Body of pancreas (tissue), 4 donors: ENCODE measurements around the gene ELF1. TPM values are rescaled to one million over a fixed set of nuclear protein-coding genes. Genes with fewer than 3 reads are reported as not detected.

Source experiments
- ATAC-seq: fragments of 150-250 bp; one replicate; pipeline ENCODE4 v1.9.1; 2016
- DNase-seq, 4 donors: peaks; one replicate each; pipeline ENCODE4 v3.0.0-alpha.2; 2019
- H3K27ac ChIP-seq, 4 donors: fragments of 200-600 bp; sonication (generic); 1 replicate in 3 of 4; 2 replicates in 1 of 4; pipeline versions ENCODE4 v1.5.1 to v1.6.1; 2016 to 2019; ENCODE audit warnings: mild to moderate bottlenecking in 1 of 4, mixed read lengths in 1 of 4, moderate library complexity in 1 of 4
- H3K27me3 ChIP-seq, 2 donors: fragments of 200-600 bp; sonication (generic); one replicate each; pipeline ENCODE4 v1.6.0; 2016; ENCODE audit warnings: mild to moderate bottlenecking in 1 of 2
- H3K36me3 ChIP-seq, 2 donors: fragments of 200-600 bp; sonication (generic); replicated peaks in 1 of 2; 2 replicates each; pipeline ENCODE4 v1.5.1; 2016; ENCODE audit warnings: low read depth in 2 of 2; ENCODE audit not compliant: insufficient read depth in 1 of 2
- H3K4me1 ChIP-seq: fragments of 200-600 bp; sonication (generic); one replicate; pipeline ENCODE4 v1.6.0; 2016
- H3K4me3 ChIP-seq, 2 donors: fragments of 200-600 bp; sonication (generic); 1 replicate in 1 of 2; 2 replicates in 1 of 2; pipeline ENCODE4 v1.5.1; 2016 to 2019
- H3K9me3 ChIP-seq, 3 donors: fragments of 200-600 bp; sonication (generic); 1 replicate in 2 of 3; 2 replicates in 1 of 3; pipeline ENCODE4 v1.5.1; 2016
- CTCF ChIP-seq, 7 experiments: fragments of 450-650 bp in 4 of 7; fragments of 200-600 bp in 3 of 7; sonication (generic) in 3 of 7; IDR thresholded peaks; one replicate each; pipeline ENCODE4 v1.5.1; 2016 to 2019; ENCODE audit warnings: antibody characterized with exemption in 7 of 7
- POLR2A ChIP-seq, 3 donors: fragments of 450-650 bp; IDR thresholded peaks; one replicate each; pipeline ENCODE4 v1.6.1; 2016; ENCODE audit warnings: antibody characterized with exemption in 3 of 3, mild to moderate bottlenecking in 2 of 3
- WGBS, 2 donors: methylation state at CpG; one replicate each; pipeline ENCODE4 v1.1.5; 2017; 5-methylcytosine and 5-hydroxymethylcytosine counted together
- intact Hi-C: fragments of 100-400 bp; cut with DNase I; formaldehyde crosslinking; loops from one replicate; pipeline ENCODE4 v1.15.1; 2023
- total RNA-seq, 2 donors: library from RNA; depleted of rRNA; stranded (reverse); fragments of >200 nt; gene quantifications; one replicate each; pipeline ENCODE4 v1.1.0, GENCODE V29; 2016

The ELF1 gene
- total RNA-seq, 2 donors from 2014 or later, result 40.5 to 61.7 TPM

- H3K36me3 ChIP-seq, result no peaks in the 10 kb centered on the region
- H3K4me3 ChIP-seq, result no peak overlapping the region
- no peaks in the 10 kb centered on the region for H3K9me3 ChIP-seq
- ATAC-seq (peak; percentile 69), DNase-seq (no peak)
- 30 to 39% methylated on average over 2 of the region's 2 CpGs for WGBS, 2 donors
- no peak for TF ChIP-seq POLR2A (IDR thresholded peaks at IDR 0.05)
- no peak for TF ChIP-seq CTCF (IDR thresholded peaks at IDR 0.05)
- intact Hi-C loops, result no loop called here
- H3K27ac ChIP-seq, result peak overlapping the region in 3 of 4 donors; percentile 3 to 59 (median 42)
- peaks cover 67% of the 10 kb centered on the region for H3K4me1 ChIP-seq
- no peaks in the 10 kb centered on the region for H3K27me3 ChIP-seq
These were observed 10.7 kb downstream of the ELF1 start for GRCh38 chr13:41008349-41008980.

GRCh38 chr13:41007744-41008128 lies 11.4 kb downstream of the ELF1 start:
- Histone ChIP-seq H3K36me3 (no peaks in the 10 kb centered on the region), H3K27me3 (no peaks in the 10 kb centered on the region), H3K9me3 (no peaks in the 10 kb centered on the region), H3K27ac (peak overlapping the region in 3 of 4 donors; percentile 17 to 59 (median 42)), H3K4me3 (no peak overlapping the region), H3K4me1 (peaks cover 73% of the 10 kb centered on the region)
- TF ChIP-seq POLR2A (IDR thresholded peaks at IDR 0.05), result no peak
- TF ChIP-seq CTCF (IDR thresholded peaks at IDR 0.05), result no peak
- WGBS, 2 donors, result 47 to 70% methylated on average over 3 of the region's 3 CpGs
- DNase-seq (no peak), ATAC-seq (no peak)
- intact Hi-C loops, result no loop called here

- no peak for ATAC-seq
- intact Hi-C loops, result no loop called here
These were observed 12.0 kb downstream of the ELF1 start for GRCh38 chr13:41006978-41007743.

GRCh38 chr13:41006306-41006705 lies 12.8 kb downstream of the ELF1 start:
- ATAC-seq (no peak), DNase-seq (no peak)
- Histone ChIP-seq H3K36me3 (no peaks in the 10 kb centered on the region), H3K4me3 (no peak overlapping the region), H3K27ac (peak overlapping the region in 1 of 4 donors; percentile 51), H3K4me1 (peaks cover 78% of the 10 kb centered on the region), H3K27me3 (no peaks in the 10 kb centered on the region), H3K9me3 (no peaks in the 10 kb centered on the region)
- 41 to 54% methylated on average over 3 of the region's 3 CpGs for WGBS, 2 donors
- TF ChIP-seq CTCF (IDR thresholded peaks at IDR 0.05), result no peak
- intact Hi-C loops, result no loop called here

More at GRCh38 chr13:41006978-41007743, 12.0 kb downstream of the ELF1 start:
- H3K27me3 ChIP-seq, result no peaks in the 10 kb centered on the region
- H3K36me3 ChIP-seq, result no peaks in the 10 kb centered on the region
- no peak overlapping the region for H3K4me3 ChIP-seq
- H3K9me3 ChIP-seq, result no peaks in the 10 kb centered on the region
- no peak for DNase-seq
- H3K4me1 ChIP-seq, result peaks cover 78% of the 10 kb centered on the region
- 53 to 70% methylated on average over 6 of the region's 6 CpGs for WGBS, 2 donors
- TF ChIP-seq CTCF (IDR thresholded peaks at IDR 0.05) (peak in 1 of 7 experiments; percentile 3), POLR2A (IDR thresholded peaks at IDR 0.05) (no peak)
- H3K27ac ChIP-seq, result peak overlapping the region in 2 of 4 donors; percentile 17 to 42
